Measurements from ENCODE around the gene CDK16. TPM values are rescaled to one million over a fixed set of nuclear protein-coding genes. Genes with fewer than 3 reads are reported as not detected.

The CDK16 gene
- polyA plus RNA-seq (2012; ENCODE audit: low read depth, missing spikeins) = 30.9 TPM

- peak; percentile 71 for DNase-seq (ENCODE audit: insufficient read length, low spot score)
- no peak for FAIRE-seq
- TF ChIP-seq POLR2A (IDR thresholded peaks at IDR 0.05; ENCODE audit: low read depth, low read length) (peak; percentile 63; the same call in 1 of the 2 replicates), TAF1 (IDR thresholded peaks at IDR 0.05; ENCODE audit: low read depth, low read length) (no peak), POU2F2 (IDR thresholded peaks at IDR 0.05; ENCODE audit: low read depth, low read length) (no peak), POLR2AphosphoS5 (IDR thresholded peaks at IDR 0.05; ENCODE audit: low read depth, low read length) (no peak)
Observed at GRCh38 chrX:47218280-47218919, at the start of gene CDK16. CDK16 (plus strand) TSS chrX:47218681; CDS start chrX:47223558, 4,877 bp downstream.

DNA sequence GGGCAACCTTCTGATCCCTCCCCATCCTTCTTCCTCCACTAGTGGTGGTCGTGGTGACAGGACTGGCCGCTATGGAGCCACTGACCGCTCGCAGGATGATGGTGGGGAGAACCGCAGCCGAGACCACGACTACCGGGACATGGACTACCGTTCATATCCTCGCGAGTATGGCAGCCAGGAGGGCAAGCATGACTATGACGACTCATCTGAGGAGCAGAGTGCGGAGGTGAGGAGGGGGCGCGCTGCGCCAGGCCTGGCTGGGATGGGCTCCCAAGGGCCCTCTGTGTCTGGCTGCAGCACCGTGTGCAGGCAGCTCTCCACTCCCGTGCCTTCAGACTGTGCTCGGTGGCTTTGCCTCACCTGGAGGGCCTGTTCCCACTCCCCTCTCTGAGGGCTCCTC lies 49.2 kb upstream of the CDK16 start:
- FAIRE-seq (no peak), DNase-seq (ENCODE audit: insufficient read length, low spot score) (no peak)
- TF ChIP-seq SPI1 (IDR thresholded peaks at IDR 0.05; ENCODE audit: low read depth, low read length) = no peak
- no peak for TF ChIP-seq POLR2AphosphoS5 (IDR thresholded peaks at IDR 0.05; ENCODE audit: low read depth, low read length)
- TF ChIP-seq POU2F2 (IDR thresholded peaks at IDR 0.05; ENCODE audit: low read depth, low read length) = no peak
- no peak for TF ChIP-seq POLR2A (IDR thresholded peaks at IDR 0.05; ENCODE audit: low read depth, low read length)
- TF ChIP-seq PAX5 (IDR thresholded peaks at IDR 0.05; ENCODE audit: insufficient read depth, low read length, severe bottlenecking) = no peak
- TF ChIP-seq TAF1 (IDR thresholded peaks at IDR 0.05; ENCODE audit: low read depth, low read length) = no peak

DNA sequence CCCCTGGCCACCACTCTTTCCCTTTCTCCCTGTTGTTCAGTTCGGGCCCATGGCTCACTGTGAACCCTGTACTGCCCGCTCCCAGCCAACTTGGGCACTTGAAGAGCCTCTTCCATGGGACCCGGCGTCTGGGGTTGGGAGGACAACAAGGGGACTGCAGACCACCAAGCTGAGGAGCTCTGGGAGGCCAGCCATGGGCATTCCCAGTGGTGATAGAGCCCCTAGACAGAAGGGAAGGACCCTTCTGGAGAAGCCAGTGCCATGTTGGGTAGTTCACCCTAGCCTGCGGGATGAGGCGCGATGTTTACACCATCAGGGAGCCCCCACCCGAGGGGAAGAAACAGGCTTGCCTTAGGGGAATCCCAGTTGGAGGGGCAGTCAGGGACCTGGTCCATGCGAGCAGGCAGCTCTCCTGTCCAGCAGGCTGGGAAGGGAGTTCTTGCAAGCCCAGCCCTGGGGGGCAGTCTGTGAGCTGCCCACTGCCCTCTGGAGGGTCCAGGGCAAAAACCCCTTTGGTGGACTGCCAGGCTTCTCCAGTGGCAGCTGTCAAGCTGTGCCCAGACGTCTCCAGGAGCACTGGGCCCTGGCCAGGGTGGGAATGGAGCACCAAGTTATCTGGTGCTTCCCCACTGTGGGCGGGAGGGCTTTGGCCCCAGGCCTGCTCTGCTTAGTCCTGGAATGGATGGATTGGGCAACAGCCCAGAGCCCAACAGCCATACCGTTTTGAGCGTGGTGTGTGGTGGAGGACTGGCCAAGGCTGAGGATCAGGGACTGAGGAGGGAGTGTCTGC lies 48.6 kb upstream of the CDK16 start:
- TF ChIP-seq SPI1 (IDR thresholded peaks at IDR 0.05; ENCODE audit: low read depth, low read length) (no peak), TAF1 (IDR thresholded peaks at IDR 0.05; ENCODE audit: low read depth, low read length) (no peak), POU2F2 (IDR thresholded peaks at IDR 0.05; ENCODE audit: low read depth, low read length) (no peak), PAX5 (IDR thresholded peaks at IDR 0.05; ENCODE audit: insufficient read depth, low read length, severe bottlenecking) (no peak), POLR2A (IDR thresholded peaks at IDR 0.05; ENCODE audit: low read depth, low read length) (no peak), POLR2AphosphoS5 (IDR thresholded peaks at IDR 0.05; ENCODE audit: low read depth, low read length) (no peak)
- FAIRE-seq = no peak
- no peak for DNase-seq (ENCODE audit: insufficient read length, low spot score)

DNA sequence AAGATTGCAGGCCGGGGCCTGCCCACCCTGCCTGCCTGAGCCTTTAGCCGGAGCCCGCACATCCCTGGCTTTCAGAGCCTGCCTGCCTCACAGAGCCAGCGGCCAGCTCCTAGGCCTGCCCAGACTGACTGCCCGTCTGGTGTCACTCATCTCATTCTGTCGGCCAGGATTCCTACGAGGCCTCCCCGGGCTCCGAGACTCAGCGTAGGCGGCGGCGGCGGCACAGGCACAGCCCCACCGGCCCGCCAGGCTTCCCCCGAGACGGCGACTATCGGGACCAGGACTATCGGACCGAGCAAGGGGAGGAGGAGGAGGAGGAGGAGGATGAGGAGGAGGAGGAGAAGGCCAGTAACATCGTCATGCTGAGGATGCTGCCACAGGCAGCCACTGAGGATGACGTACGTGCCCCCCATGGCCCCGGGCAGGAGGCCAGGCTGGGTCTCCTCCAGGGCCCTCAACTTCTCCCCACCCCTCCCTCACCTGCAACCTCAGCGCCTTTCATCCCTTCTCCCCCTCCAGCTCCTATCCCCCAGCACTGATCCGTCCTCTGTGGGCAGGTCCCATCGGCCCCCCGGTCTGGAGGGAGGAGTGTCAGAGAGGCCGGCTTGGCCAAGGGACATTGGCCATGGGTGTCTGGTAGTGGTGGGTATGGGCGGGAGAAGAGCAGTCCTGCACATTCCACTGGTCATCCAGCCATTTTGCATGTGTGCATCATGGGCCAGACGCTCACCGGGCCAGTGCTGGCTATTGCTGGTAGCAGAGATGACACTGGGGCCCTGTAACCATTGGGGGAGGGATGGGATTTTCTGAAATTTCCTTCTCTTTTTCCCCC lies 47.4 kb upstream of the CDK16 start:
- TF ChIP-seq POU2F2 (IDR thresholded peaks at IDR 0.05; ENCODE audit: low read depth, low read length) (no peak), POLR2AphosphoS5 (IDR thresholded peaks at IDR 0.05; ENCODE audit: low read depth, low read length) (no peak), SPI1 (IDR thresholded peaks at IDR 0.05; ENCODE audit: low read depth, low read length) (no peak), POLR2A (IDR thresholded peaks at IDR 0.05; ENCODE audit: low read depth, low read length) (no peak), TAF1 (IDR thresholded peaks at IDR 0.05; ENCODE audit: low read depth, low read length) (no peak), PAX5 (IDR thresholded peaks at IDR 0.05; ENCODE audit: insufficient read depth, low read length, severe bottlenecking) (no peak)
- FAIRE-seq = no peak
- no peak for DNase-seq (ENCODE audit: insufficient read length, low spot score)

DNA sequence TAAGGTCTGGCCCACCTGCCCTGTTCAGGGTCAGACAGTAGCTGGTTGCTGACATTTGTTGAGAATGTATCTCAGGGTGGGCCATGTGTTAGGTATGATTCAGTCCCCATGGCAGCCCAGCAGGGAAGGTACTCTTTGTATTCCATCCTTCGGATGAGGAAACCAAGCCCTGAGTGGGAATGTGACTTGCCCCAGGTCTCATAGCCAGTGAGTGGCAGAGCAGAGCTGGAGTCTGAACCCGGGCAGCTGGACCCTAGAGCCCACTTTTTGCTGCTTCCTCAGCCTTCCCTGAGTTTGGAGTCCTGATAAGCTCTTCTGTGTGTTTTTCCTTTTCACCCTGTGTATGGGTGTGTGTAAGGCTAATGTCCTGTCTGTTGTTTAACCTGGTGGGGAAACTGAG lies 46.5 kb upstream of the CDK16 start:
- FAIRE-seq (peak; percentile 26), DNase-seq (ENCODE audit: insufficient read length, low spot score) (no peak)
- no peak for TF ChIP-seq PAX5 (IDR thresholded peaks at IDR 0.05; ENCODE audit: insufficient read depth, low read length, severe bottlenecking)
- no peak for TF ChIP-seq TAF1 (IDR thresholded peaks at IDR 0.05; ENCODE audit: low read depth, low read length)
- no peak for TF ChIP-seq POLR2A (IDR thresholded peaks at IDR 0.05; ENCODE audit: low read depth, low read length)
- no peak for TF ChIP-seq POU2F2 (IDR thresholded peaks at IDR 0.05; ENCODE audit: low read depth, low read length)
- TF ChIP-seq POLR2AphosphoS5 (IDR thresholded peaks at IDR 0.05; ENCODE audit: low read depth, low read length) = no peak
- TF ChIP-seq SPI1 (IDR thresholded peaks at IDR 0.05; ENCODE audit: low read depth, low read length) = no peak

DNA sequence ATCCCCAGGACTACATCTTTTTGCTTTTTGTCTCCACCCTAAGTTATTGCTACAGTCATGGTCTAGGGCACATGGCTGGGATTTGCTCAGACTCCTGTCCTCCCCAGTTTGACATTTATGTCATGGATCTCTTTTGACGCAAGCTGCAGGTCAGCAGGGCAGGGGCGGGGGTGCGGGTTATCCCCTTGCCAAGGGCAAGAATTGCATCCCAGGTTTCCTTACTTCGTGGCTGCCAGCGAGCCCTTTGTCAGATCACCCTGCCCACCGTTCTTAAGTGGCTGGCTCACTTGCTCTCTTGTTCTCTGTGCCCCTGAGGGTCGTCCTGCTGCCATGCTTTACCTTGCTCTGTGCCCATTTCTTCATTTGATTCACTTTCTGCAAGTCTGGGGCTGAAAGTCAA lies 45.9 kb upstream of the CDK16 start:
- no peak for DNase-seq (ENCODE audit: insufficient read length, low spot score)
- TF ChIP-seq POU2F2 (IDR thresholded peaks at IDR 0.05; ENCODE audit: low read depth, low read length) (no peak), POLR2AphosphoS5 (IDR thresholded peaks at IDR 0.05; ENCODE audit: low read depth, low read length) (no peak), TAF1 (IDR thresholded peaks at IDR 0.05; ENCODE audit: low read depth, low read length) (no peak), PAX5 (IDR thresholded peaks at IDR 0.05; ENCODE audit: insufficient read depth, low read length, severe bottlenecking) (no peak), SPI1 (IDR thresholded peaks at IDR 0.05; ENCODE audit: low read depth, low read length) (no peak), POLR2A (IDR thresholded peaks at IDR 0.05; ENCODE audit: low read depth, low read length) (no peak)
- no peak for FAIRE-seq

DNA sequence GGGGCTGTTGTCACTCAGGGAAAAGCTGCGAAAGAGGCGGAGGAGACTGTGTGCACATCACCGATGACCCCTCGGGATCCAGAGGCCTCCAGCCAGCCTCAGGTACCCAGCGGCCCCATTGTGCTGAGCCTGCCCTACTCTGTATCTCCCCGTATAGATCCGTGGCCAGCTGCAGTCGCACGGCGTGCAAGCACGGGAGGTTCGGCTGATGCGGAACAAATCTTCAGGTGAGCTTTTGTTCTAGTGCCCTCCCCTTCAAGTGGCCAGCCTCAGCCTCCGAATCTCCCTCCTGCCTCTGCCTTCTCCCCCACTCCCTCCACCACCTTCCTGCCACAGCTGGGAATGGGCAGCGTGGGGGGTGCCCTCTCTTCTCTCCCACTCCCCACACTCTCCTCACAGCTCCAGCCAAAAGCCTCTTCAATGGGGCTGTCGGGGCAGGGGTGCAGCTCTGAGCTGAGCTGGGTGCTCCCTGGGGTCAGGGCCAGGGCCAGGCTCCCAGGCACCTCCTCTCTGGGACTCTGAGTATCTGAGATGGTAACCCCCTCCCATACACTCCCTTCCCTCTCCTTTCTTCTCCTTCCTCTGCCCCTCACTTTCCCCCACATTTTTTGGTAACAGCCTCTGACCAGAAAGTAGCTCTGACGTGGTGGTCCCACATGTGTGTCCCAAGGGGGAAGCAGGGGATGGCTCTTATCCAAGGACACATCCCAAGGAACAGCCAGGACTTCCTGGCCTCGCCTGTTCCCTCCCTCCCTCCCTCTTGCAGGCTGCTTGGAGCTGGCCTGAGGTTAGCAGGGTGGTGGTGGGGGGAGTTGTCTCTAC lies 45.3 kb upstream of the CDK16 start:
- FAIRE-seq = no peak

GRCh38 chrX:47174376-47174775 lies 44.1 kb upstream of the CDK16 start:
- no peak for FAIRE-seq
- TF ChIP-seq POLR2AphosphoS5 (IDR thresholded peaks at IDR 0.05; ENCODE audit: low read depth, low read length) (no peak), PAX5 (IDR thresholded peaks at IDR 0.05; ENCODE audit: insufficient read depth, low read length, severe bottlenecking) (no peak), SPI1 (IDR thresholded peaks at IDR 0.05; ENCODE audit: low read depth, low read length) (no peak), TAF1 (IDR thresholded peaks at IDR 0.05; ENCODE audit: low read depth, low read length) (no peak), POU2F2 (IDR thresholded peaks at IDR 0.05; ENCODE audit: low read depth, low read length) (no peak), POLR2A (IDR thresholded peaks at IDR 0.05; ENCODE audit: low read depth, low read length) (no peak)
- no peak for DNase-seq (ENCODE audit: insufficient read length, low spot score)

More for the DNA sequence above, 45.3 kb upstream of the CDK16 start:
- DNase-seq (ENCODE audit: insufficient read length, low spot score) = no peak
- TF ChIP-seq POLR2AphosphoS5 (IDR thresholded peaks at IDR 0.05; ENCODE audit: low read depth, low read length) (no peak), TAF1 (IDR thresholded peaks at IDR 0.05; ENCODE audit: low read depth, low read length) (no peak), POU2F2 (IDR thresholded peaks at IDR 0.05; ENCODE audit: low read depth, low read length) (no peak), POLR2A (IDR thresholded peaks at IDR 0.05; ENCODE audit: low read depth, low read length) (no peak), SPI1 (IDR thresholded peaks at IDR 0.05; ENCODE audit: low read depth, low read length) (no peak), PAX5 (IDR thresholded peaks at IDR 0.05; ENCODE audit: insufficient read depth, low read length, severe bottlenecking) (no peak)
